HL-60 (cell line): Measurements from ENCODE around the gene KLC1.

Source experiments
- DNase-seq, 2 experiments: peaks; one replicate each; pipeline ENCODE4 v3.0.0-alpha.2; 2010 to 2020; ENCODE audit warnings: low read depth in 1 of 2, low spot score in 1 of 2
- H3K27ac ChIP-seq: fragments of 250-450 bp; sonication (Bioruptor Pico); replicated peaks from 2 replicates; pipeline ENCODE4 v1.5.1; 2020; ENCODE audit warnings: mild to moderate bottlenecking, moderate library complexity
- H3K27me3 ChIP-seq: fragments of 250-450 bp; sonication (Bioruptor Pico); 2 replicates; pipeline ENCODE4 v1.5.1; 2021; ENCODE audit warnings: mild to moderate bottlenecking, moderate library complexity; ENCODE audit not compliant: insufficient read depth, poor library complexity, severe bottlenecking
- H3K4me3 ChIP-seq: replicated peaks from 2 replicates; pipeline ENCODE4 v1.5.1; 2011; ENCODE audit warnings: mild to moderate bottlenecking, control low read depth, low read length; ENCODE audit not compliant: insufficient read depth
- CTCF ChIP-seq: IDR thresholded peaks from one replicate; pipeline ENCODE4 v1.5.1; 2011; ENCODE audit warnings: low read length, control low read depth, inconsistent platforms; ENCODE audit not compliant: insufficient read depth
- GABPA ChIP-seq: IDR thresholded peaks from 2 replicates; pipeline ENCODE4 v1.6.1; 2012; ENCODE audit warnings: low read depth
- POLR2AphosphoS5 ChIP-seq: IDR thresholded peaks from 2 replicates; pipeline ENCODE4 v1.6.1; 2012; ENCODE audit warnings: low read depth
- SPI1 ChIP-seq: IDR thresholded peaks from 2 replicates; pipeline ENCODE4 v1.6.1; 2012; ENCODE audit warnings: low read depth, mild to moderate bottlenecking, borderline replicate concordance
- TF ChIP-seq, protein P1 (sequence below): IDR thresholded peaks from 2 replicates; pipeline ENCODE4 v1.6.1; 2012; ENCODE audit warnings: low read depth; ENCODE audit not compliant: insufficient replicate concordance

Gene KLC1

GRCh38 chr14:103738166-103738565 lies 109.2 kb downstream of the KLC1 start:
- Histone ChIP-seq H3K4me3 (no peak overlapping the region), H3K27me3 (no peaks in the 10 kb centered on the region), H3K27ac (no peak overlapping the region)
- DNase-seq, result no peak
- TF ChIP-seq SPI1, result no peak
- no peak for TF ChIP-seq CTCF
- no peak for TF ChIP-seq GABPA
- no peak for TF ChIP-seq POLR2AphosphoS5
- TF ChIP-seq, protein P1, sequence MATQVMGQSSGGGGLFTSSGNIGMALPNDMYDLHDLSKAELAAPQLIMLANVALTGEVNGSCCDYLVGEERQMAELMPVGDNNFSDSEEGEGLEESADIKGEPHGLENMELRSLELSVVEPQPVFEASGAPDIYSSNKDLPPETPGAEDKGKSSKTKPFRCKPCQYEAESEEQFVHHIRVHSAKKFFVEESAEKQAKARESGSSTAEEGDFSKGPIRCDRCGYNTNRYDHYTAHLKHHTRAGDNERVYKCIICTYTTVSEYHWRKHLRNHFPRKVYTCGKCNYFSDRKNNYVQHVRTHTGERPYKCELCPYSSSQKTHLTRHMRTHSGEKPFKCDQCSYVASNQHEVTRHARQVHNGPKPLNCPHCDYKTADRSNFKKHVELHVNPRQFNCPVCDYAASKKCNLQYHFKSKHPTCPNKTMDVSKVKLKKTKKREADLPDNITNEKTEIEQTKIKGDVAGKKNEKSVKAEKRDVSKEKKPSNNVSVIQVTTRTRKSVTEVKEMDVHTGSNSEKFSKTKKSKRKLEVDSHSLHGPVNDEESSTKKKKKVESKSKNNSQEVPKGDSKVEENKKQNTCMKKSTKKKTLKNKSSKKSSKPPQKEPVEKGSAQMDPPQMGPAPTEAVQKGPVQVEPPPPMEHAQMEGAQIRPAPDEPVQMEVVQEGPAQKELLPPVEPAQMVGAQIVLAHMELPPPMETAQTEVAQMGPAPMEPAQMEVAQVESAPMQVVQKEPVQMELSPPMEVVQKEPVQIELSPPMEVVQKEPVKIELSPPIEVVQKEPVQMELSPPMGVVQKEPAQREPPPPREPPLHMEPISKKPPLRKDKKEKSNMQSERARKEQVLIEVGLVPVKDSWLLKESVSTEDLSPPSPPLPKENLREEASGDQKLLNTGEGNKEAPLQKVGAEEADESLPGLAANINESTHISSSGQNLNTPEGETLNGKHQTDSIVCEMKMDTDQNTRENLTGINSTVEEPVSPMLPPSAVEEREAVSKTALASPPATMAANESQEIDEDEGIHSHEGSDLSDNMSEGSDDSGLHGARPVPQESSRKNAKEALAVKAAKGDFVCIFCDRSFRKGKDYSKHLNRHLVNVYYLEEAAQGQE, result no peak

- no peaks in the 10 kb centered on the region for H3K27me3 ChIP-seq
- no peak overlapping the region for H3K27ac ChIP-seq
- DNase-seq, result no peak
- TF ChIP-seq GABPA (no peak), SPI1 (no peak), POLR2AphosphoS5 (no peak), CTCF (no peak)
- TF ChIP-seq, protein P1, result no peak
- no peak overlapping the region for H3K4me3 ChIP-seq
Measured at GRCh38 chr14:103738701-103739451, 109.9 kb downstream of the KLC1 start.

DNA sequence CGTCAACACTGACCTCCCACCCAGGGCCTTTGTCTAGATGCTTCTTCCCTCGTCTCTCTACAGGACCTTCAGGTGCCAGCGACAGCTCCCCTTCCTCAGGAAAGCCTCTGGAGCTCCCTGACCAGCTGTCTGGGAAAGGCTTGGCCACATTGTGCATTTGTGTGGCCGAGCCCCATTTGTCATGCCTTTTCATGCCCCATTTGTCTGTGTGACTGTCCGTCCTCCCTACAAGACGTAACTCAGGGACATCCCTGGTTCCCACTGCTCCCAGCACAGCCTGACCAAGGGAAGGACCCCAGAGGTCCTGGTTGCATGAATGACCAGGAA lies 110.4 kb downstream of the KLC1 start:
- no peak for DNase-seq
- Histone ChIP-seq H3K27ac (no peak overlapping the region), H3K27me3 (no peaks in the 10 kb centered on the region), H3K4me3 (no peak overlapping the region)
- TF ChIP-seq SPI1 (no peak), CTCF (no peak), GABPA (no peak), POLR2AphosphoS5 (no peak)
